ENCODE results near the gene PRKN.

- TF ChIP-seq CTCF (IDR thresholded peaks at IDR 0.05; ENCODE audit: insufficient read depth, low read length) (no peak), REST (IDR thresholded peaks at IDR 0.05; ENCODE audit: insufficient replicate concordance, low read depth) (no peak), GABPA (IDR thresholded peaks at IDR 0.05; ENCODE audit: low read depth) (no peak)
Measured at GRCh38 chr6:161663682-161664081, 1063.9 kb downstream of the PRKN start.
